Activated CD4-positive, alpha-beta T cell treated with anti-CD3 and anti-CD28 coated beads for 24 hours (primary cell): ENCODE measurements around the gene CDK3.
"Not testable (repeated sequence)": the region's sequence is repeated elsewhere in the genome, so short reads cannot be mapped to it uniquely, and the experiment has no call there.

Source experiments
- DNase-seq, 2 donors: peaks; one replicate each; pipeline ENCODE4 v3.0.0-alpha.2; 2020; ENCODE audit warnings: low read depth in 2 of 2

The CDK3 gene

GRCh38 chr17:76039121-76039520 lies 38.5 kb downstream of the CDK3 start:
- DNase-seq, result no peak

- DNase-seq, result no peak
These were observed 39.7 kb downstream of the CDK3 start for GRCh38 chr17:76040376-76040775.

GRCh38 chr17:76042868-76043267 lies 42.2 kb downstream of the CDK3 start:
- DNase-seq, result not testable (repeated sequence)

- DNase-seq, result not testable (repeated sequence)
These were observed 43.9 kb downstream of the CDK3 start for GRCh38 chr17:76044475-76045007.

- DNase-seq, result no peak
These were observed 45.4 kb downstream of the CDK3 start for GRCh38 chr17:76046064-76046463.

- no peak for DNase-seq
These were observed 47.5 kb downstream of the CDK3 start for GRCh38 chr17:76048025-76048605.

- no peak for DNase-seq
These were observed 48.1 kb downstream of the CDK3 start for GRCh38 chr17:76048711-76049110.

GRCh38 chr17:76049239-76049638 lies 48.6 kb downstream of the CDK3 start:
- DNase-seq, result no peak

GRCh38 chr17:76049836-76050537 lies 49.3 kb downstream of the CDK3 start:
- DNase-seq, result no peak

GRCh38 chr17:76050538-76051467 lies 50.1 kb downstream of the CDK3 start:
- no peak for DNase-seq

GRCh38 chr17:76051561-76051960 lies 50.9 kb downstream of the CDK3 start:
- no peak for DNase-seq

GRCh38 chr17:76053246-76054111 lies 52.8 kb downstream of the CDK3 start:
- DNase-seq, result no peak

GRCh38 chr17:76054112-76054476 lies 53.4 kb downstream of the CDK3 start:
- DNase-seq, result no peak
